SH-SY5Y (cell line): ENCODE data around the gene RABGGTA.

Experiments used
- GATA2 ChIP-seq: IDR thresholded peaks from 2 replicates; pipeline ENCODE4 v1.6.1; 2011; ENCODE audit warnings: mild to moderate bottlenecking, low read depth, low read length
- GATA3 ChIP-seq: IDR thresholded peaks from 2 replicates; pipeline ENCODE4 v1.6.1; 2011; ENCODE audit warnings: low read depth, mild to moderate bottlenecking, low read length, moderate library complexity

DNA sequence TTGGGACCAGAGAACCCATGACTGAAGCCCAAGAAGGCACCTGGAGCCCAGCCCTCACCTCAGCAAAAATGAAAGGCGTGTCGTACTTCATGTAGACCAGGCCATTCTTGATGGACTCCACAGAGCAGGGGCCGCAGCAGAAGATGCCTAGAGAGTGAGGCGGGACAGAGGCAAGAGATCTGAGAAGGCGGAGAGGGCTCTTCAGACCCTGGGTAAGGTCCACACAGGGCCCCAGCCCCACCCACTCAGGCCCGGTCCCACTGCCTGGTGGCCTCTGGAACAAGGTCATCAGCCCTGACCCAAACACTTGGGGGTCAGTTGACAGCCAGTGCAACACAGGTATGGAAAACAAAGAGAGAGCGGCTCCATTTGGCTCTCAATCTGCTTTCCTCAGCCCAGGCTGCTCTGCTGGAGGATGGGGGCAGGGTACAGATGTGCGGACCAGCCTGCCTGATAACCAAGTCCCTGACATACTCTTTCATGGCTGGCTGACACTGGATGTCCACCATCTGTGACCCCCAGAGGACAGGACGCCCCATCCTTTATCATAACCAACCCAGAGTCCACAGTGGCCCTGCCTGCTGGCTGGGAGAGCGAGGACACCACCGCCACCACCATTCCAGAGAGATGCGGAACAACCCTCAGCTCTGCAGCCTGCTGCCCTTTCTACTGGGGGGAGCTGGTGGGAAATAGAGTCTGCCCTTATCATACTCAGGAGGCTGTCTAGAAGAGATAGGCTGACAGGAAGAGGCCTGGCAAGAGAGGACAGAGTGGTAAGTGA lies 15.3 kb downstream of the RABGGTA start:
- no peak for TF ChIP-seq GATA2
- TF ChIP-seq GATA3 = no peak
